ENCODE results near the gene LHX1.

The LHX1 gene

GRCh38 chr17:36939802-36940312 is 2.6 kb downstream of the LHX1 start:
- DNase-seq, result no peak

- no peak for DNase-seq
These were observed 3.3 kb downstream of the LHX1 start for GRCh38 chr17:36940313-36941264.

DNA sequence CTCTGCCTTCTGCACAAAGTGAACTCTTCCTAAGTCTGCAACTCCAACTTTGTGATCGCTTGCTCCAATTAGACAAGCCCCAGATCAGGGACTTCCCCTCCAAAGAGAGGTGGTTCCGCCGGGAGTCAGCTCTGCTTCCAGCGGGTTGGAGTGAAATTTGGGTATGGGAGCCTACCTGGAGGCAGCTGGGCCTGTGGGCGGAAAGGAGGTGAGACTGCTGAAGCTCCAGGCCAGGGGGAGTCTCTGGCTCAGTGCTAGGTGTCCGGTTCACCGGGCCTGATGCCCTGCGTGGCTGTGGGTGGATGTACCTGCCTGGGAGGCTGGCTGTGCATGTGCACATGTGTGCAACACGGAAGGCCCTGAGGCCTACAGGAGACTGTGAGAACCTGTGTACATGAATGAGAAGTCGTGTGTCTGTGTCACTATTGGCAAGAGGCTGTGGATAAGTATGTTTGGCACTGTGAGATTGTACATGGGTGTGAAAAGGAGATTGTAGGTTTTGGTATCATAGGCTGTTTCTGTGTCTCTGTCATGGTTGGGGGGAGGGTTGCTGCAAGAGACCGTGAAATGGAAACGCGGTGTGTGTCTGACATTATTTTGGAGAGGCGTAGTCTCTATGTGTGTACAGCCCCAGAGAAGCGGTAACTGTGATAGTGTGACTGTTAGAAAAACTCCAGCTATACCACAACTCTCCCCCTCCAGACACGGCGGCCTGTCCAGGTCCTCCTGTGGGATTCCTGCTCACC is 4.2 kb downstream of the LHX1 start:
- no peak for DNase-seq

DNA sequence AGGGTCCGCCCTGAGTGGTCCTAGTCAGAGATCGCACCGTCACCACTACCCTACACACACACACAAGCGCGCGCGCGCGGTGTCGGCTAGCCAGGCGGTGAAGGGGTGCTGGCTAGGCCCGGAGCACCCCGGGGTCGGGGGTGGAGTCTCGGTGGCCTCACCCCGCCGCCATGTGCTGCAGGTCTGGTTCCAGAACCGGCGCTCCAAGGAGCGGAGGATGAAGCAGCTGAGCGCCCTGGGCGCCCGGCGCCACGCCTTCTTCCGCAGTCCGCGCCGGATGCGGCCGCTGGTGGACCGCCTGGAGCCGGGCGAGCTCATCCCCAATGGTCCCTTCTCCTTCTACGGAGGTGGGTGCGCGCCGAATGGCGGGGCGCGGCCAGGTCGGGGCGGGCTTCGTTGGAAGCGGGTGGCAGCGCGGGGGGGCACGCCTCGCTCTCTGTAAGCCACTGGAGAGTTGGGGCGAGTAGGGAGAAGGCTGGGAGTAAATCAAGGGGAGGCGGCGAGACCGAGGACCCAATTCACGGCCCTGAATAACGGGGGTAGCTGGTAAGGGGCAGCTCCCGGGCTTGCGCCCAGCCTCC is 4.8 kb downstream of the LHX1 start:
- no peak for DNase-seq

GRCh38 chr17:36942631-36943125 is 5.4 kb downstream of the LHX1 start:
- no peak for DNase-seq

DNA sequence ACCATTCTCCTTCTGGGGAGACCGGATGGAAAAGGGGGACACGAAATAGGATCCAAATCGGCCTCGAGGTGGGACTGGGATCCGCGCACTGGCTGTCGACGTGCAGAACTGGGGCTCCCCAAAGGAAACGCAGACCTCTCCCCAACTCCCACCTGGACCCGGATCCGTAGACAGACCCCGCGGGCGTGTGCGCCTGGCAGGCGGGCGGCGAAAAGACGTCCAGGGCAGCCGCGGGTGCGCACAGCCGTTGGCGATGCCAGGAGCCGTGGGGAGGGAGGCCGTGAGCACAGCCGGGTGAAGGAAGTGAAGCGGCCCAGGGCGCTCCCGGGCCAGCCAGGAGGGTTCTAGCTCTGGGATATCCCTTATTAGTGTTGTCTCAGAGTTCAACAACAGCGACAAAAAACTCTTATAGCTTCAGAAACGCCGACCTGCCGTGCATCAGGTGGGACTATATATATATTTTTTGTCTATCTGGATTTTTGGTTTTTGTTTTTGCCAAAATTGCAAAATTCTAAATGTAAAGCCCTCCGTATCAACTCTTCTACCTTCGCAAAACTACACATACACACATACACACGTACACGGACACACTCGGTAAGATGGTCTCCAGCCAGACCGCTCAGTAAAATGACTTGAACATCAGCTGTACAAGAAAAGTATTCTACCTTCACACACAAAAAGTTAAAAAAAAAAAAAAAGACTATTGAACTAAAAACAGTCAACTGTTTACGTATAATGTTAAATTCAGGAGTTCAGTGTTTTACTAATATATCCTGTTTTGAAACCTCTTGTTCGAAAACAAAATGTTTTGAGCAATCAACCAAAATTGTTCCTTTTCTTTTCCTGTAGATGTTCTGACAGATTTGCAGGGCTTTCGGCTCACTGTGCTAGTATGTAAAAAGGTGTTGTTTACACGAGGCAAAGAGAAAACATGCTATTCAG is 6.2 kb downstream of the LHX1 start:
- DNase-seq, result no peak

DNA sequence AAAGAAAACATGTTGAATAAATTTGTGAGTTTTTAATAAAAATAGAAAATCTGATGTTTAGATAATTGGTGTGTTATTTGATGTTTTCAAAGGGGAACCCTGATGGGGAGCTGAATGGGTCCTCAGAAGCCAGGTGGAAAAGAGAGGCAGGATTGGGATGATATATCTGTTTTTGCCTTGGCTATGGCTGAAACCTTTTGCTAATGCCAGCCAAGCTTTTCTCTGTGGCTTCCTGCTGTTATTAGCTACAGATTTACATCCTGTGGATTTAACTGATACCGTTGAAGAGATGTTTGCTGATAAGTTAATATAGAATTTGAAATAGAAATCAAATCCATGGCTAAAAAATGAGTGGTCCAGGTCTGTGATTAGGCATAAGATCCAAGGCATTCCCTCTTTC is 7.3 kb downstream of the LHX1 start:
- DNase-seq, result no peak

GRCh38 chr17:36945140-36945539 is 7.9 kb downstream of the LHX1 start:
- DNase-seq, result no peak

GRCh38 chr17:36945959-36946725 is 8.9 kb downstream of the LHX1 start:
- no peak for DNase-seq

DNA sequence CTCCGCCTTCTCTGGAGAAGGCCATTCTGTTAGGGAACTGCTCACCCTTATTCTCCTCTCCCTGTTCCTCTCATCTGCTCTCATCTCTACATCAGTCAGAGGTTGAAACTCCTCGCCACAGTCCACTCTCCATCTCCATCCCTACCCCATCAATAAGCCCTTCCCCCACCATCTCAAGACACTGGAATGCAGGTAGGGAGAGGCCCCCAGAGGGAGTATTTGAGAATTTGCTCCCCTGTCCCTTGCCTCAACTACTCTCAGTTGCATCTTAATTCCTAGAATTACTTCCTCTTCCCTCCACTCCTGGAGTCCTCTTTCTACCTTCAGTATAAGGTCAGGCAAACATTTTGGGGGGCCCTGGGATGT is 9.4 kb downstream of the LHX1 start:
- no peak for DNase-seq

DNA sequence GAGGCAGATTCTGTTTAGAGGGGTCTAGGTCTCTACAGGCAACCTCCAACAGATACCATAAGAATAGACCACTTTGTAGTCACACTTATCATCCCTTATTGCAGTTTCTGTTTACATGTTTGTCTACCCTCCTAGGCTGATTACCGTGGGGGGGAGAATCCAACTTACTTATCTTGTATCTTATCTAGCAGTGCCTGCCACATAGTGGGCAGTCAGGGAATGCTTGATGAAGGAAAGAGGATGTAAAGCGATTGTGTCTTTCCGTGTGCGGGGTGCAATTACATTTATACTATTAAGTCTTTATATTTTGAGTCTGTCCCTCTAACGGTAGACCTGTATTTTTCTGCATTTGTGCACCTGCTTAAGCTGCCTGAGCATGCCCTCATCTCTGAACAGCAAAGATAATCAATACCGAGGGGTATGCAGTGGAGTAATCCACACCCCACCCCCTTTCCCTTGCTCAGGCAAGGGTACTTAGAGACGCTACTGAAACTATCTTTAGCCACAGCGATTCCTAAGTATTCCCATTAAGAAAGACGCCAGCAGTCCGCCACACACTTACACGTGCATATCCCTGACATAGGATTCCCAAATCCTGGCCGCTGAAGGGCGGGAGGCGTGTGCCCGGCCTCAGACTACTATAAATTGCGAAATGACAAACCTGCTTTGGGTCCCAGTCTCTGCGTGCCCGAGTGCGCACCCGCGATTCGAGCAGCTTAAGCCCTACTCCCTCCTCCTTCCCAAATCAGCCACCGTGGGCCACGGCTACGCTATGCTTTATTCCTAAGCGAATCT is 10.8 kb downstream of the LHX1 start:
- no peak for DNase-seq

GRCh38 chr17:36948717-36949460 is 11.6 kb downstream of the LHX1 start, which contains the start of gene AATF:
TSS of gene AATF (plus strand) at chr17:36948954. CDS start at chr17:36949126, 172 bp downstream.
- DNase-seq, result peak; percentile 94 to 99

GRCh38 chr17:36949461-36949927 is 12.2 kb downstream of the LHX1 start:
- DNase-seq, result no peak

- DNase-seq, result no peak
These were observed 12.8 kb downstream of the LHX1 start for GRCh38 chr17:36950027-36950426.

- no peak for DNase-seq
These were observed 14.0 kb downstream of the LHX1 start for GRCh38 chr17:36951084-36951789.

- DNase-seq, result no peak
These were observed 34.2 kb downstream of the LHX1 start for GRCh38 chr17:36971508-36971907.

DNA sequence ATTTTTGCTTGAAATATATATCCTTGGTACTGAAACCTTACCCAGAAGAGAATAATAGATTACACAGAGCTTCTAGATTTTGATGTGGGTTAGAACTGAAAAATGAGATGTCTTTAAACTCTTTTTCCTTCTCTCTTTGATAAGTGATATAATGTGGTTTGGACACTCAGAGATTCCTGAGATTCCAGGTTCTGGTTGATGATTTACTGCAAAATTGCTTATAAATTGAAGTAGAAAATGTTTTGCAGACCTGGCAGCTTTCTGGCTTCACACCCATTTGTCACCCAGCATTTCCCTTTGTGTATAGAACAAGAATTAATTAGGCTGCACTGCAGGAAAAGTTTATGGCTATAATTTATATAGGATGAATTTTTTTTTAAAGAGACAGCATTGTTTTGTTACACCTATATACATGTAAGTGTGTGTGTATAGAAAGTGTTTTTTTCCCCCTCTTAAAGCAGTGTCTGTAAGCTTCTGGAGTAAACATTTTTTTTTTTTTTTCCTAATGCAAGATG is 35.0 kb downstream of the LHX1 start:
- DNase-seq, result no peak

DNA sequence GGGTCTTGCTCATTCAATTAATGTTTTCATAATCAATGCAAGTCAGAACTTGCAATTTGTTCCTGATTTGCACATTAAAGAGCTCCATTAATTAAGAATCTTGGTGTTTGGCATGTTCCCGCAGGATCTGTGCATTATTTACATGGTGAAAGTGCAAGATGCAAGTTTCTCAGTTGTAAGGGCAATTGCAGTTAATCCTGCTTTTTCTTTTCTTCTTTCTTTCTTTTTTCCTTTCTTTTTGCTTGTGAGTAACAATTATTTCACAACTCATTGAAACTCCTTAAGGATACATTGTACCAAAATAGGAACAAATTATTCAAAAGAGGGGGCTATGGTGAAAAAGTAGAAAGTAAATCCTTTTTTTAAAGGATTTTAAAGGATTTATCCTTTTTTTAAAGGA is 35.6 kb downstream of the LHX1 start:
- DNase-seq, result no peak

Measured in stimulated activated CD4-positive, alpha-beta T cell treated with anti-CD3 and anti-CD28 coated beads, Interleukin-2, amount 100 ng/mL, for 24 hours (primary cell).